HG02981 (cell line): Measurements from ENCODE around the gene REEP3.
"Not testable (repeated sequence)": the region's sequence is repeated elsewhere in the genome, so short reads cannot be mapped to it uniquely, and the experiment has no call there.

Source experiments
- ATAC-seq: cut with Tn5 transposase; IDR thresholded peaks from one replicate; pipeline ENCODE4 v1.9.1; 2021; ENCODE audit warnings: mild to moderate bottlenecking, moderate library complexity; ENCODE audit not compliant: unreplicated experiment

Gene REEP3

GRCh38 chr10:63661347-63661746 lies 140.1 kb downstream of the REEP3 start:
- ATAC-seq = no peak

DNA sequence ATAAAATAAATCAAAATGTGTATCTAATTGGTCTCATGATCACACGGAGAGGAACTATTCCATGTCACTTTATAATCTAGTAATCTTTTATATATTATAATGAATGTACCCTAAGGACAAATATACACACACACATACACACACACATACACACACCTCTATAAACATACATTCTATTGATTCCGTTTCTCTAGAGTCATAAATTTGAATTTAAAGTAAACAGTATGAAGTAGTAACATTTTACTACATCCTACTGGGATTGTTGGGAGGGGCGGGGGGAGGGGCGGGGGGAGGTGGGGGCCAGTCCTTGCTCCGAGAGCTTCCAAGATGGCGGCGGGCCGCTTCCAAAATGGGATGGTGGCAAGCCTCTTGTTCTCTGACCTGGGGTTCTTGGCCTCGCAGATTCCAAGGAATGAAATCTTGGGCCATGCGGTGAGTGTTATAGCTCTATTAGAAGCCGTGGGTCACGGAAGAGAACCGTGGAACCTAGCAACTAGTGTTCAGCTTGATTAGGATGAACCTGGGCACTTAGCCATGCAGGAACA lies 143.2 kb downstream of the REEP3 start:
- ATAC-seq = no peak

DNA sequence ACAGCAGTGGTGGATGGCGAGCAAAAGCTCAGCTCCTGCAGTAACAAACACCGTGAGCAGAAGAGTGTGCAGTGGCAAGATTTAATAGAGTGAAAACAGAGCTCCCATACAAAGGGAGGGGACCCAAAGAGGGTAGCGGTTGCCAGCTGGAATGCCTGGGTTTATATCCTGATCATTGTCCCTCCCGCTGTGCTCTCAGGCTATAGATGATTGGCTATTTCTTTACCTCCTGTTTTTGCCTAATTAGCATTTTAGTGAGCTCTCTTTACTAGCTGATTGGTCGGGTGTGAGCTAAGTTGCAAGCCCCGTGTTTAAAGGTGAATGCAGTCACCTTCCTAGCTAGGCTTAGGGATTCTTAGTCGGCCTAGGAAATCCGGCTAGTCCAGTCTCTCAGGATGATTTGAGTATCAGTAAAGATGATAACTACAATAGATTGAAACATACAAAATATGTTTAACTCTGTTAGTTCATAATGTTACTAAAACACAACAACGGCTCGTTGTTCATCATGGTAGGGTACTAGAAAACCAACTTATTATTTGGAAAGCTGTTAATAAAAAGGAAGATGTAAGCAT lies 143.9 kb downstream of the REEP3 start:
- ATAC-seq = not testable (repeated sequence)

GRCh38 chr10:63665670-63666134 lies 144.5 kb downstream of the REEP3 start:
- ATAC-seq = no peak

DNA sequence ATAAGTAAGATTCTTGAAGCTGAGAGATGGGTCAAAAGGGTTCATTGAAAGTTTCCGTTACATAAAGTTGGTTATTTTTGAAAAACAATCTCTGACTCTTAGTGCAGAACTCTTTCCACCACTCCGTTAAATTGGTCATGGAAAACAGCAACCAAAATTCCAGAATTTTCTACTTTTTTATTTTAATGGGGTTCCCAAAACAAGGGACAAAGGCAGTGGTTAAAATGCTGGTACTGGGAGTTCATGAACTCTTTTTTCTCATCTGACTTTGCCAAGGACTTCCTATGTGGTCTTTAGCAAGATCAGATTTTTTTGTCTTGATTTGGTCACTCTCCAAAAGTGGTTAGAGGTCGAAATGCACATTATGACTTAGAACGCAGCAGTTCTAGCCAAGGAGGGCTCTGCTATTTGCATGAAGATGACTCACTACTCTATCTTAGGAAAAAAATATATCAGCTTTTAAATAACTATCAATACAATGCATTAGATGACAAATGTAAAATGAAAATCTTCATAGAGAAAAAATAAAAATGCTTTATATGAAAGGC lies 145.7 kb downstream of the REEP3 start:
- ATAC-seq = peak; percentile 82

DNA sequence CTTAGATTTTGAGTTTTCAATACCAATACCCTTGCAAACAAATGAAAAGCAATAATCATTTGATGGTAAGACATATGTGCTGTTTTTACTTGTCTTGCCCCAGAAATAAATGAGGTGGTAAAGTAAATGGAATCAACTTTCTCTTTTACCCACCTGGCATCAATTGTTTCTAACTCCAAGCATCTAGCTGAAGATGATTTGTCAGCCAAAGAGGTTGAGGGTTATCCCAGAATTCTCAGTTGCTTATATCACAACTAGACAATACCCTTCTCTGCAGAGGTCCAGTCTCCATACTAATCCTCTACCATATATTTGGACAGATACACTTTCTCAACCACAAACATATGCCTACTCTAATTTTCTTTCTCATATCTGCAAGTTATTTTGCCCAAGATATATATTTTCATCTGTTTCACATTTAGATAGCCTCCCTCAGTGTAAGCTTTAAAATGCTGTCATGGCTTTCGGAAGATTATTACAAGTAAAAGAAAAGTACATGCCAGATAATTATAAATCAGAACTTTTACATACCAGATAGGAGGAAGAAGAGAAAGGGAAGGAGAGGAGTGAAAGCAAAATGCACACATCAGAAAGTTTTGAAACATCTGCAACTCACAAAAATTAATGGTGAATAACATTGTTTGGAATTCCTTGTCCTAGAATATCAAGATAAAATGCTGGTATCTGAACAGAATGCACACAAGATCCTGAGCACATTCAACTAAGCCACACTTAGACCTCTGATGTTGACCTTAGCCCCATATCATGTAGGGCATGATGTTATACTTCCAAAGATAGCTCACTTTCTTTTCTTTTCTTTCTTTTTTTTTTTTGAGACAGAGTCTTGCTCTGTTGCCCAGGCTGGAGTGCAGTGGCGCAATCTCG lies 146.6 kb downstream of the REEP3 start:
- no peak for ATAC-seq

GRCh38 chr10:63670291-63670898 lies 149.2 kb downstream of the REEP3 start:
- peak; percentile 38 for ATAC-seq

- no peak for ATAC-seq
These were observed 150.2 kb downstream of the REEP3 start for GRCh38 chr10:63671317-63671937.

DNA sequence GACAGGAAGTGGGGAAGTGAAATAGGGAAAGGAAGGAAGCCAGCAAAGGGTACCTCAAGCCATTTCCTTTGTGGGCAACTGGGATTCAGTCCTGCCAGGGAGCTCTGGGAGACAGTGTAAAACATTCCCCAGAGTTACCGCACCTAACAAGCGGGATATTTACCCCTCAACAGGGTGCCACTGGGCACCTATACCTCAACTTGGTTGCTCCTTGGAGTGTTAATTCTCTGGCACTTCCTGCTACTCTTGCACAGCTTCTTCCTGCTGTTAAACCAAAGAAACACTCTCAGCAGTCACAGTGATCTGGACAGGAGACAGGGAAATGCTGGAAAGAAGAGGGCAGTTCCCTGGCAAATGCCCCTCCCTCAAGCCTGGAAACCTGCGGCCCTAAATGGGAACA lies 151.3 kb downstream of the REEP3 start:
- no peak for ATAC-seq

DNA sequence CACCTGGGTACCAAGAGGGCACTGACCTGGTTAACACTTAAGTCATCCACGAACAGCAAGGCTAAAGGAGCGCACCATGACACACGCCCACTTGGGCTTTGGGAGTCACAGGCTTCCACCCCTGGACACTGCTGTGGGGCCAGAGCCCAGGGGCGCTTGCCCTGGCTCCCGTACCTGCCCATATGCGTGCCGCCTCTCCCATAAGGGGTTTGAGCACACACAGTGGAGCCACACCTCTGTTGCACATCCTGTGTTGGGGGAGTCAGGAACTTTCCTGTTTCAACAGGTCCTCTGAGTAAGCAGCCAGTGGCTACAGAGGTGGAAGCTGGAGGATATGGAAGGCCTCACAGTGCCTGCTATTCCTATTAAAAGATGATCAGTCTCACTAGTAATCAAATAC lies 152.0 kb downstream of the REEP3 start:
- no peak for ATAC-seq

DNA sequence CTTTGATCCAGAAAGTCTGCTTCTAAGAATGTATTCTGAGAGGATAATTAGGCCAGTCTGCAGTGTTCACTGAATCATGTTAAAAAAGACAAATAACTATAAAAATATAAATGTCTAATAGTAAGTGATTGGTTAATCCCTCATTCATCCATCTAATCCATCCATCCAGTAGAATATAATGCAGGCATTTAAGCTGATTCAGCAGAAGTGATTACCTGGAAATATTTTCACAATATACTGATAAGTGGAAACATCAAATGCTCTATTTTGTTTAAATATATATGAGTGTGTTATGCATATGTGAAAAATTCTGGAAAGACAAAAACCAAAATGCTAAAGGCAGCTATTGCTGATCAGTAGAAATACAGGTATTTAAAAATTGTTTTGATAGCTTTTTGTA lies 152.6 kb downstream of the REEP3 start:
- no peak for ATAC-seq
